Mesendoderm (in vitro differentiated cells): ENCODE data around the gene PARD3B.
A peak's percentile ranks its signal among the peaks of the same experiment; 100 is the strongest.

Experiments
- DNase-seq: peaks from one replicate; pipeline ENCODE4 v3.0.0; 2013
- H2AK5ac ChIP-seq: 2 replicates; pipeline ENCODE4 v1.6.1; 2013; ENCODE audit warnings: low read length, inconsistent platforms
- H2BK120ac ChIP-seq: 2 replicates; pipeline ENCODE4 v1.6.1; 2013; ENCODE audit warnings: low read depth, mild to moderate bottlenecking, low read length, moderate library complexity, mixed read lengths
- H2BK15ac ChIP-seq: replicated peaks from 2 replicates; pipeline ENCODE4 v1.6.1; 2013; ENCODE audit warnings: low read depth, mild to moderate bottlenecking, moderate library complexity
- H2BK5ac ChIP-seq: 2 replicates; pipeline ENCODE4 v1.6.1; 2013; ENCODE audit warnings: low read length, inconsistent platforms
- H3K18ac ChIP-seq: 2 replicates; pipeline ENCODE4 v1.6.1; 2013; ENCODE audit warnings: mild to moderate bottlenecking, low read length, mixed read lengths
- H3K23ac ChIP-seq: one replicate; pipeline ENCODE4 v1.6.1; 2013; ENCODE audit warnings: low read length
- H3K27ac ChIP-seq: 2 replicates; pipeline ENCODE4 v1.5.1; 2013; ENCODE audit warnings: low read depth, mild to moderate bottlenecking, inconsistent platforms, low read length, moderate library complexity
- H3K27me3 ChIP-seq: 2 replicates; pipeline ENCODE4 v1.6.1; 2013; ENCODE audit warnings: low read length, control low read depth, mild to moderate bottlenecking, inconsistent platforms; ENCODE audit not compliant: insufficient read depth, poor library complexity
- H3K36me3 ChIP-seq: 2 replicates; pipeline ENCODE4 v1.6.1; 2013; ENCODE audit warnings: low read length, inconsistent platforms; ENCODE audit not compliant: control insufficient read depth, insufficient read depth
- H3K4ac ChIP-seq: one replicate; pipeline ENCODE4 v1.6.1; 2013; ENCODE audit warnings: low read depth, mild to moderate bottlenecking, low read length, moderate library complexity
- H3K4me1 ChIP-seq: 2 replicates; pipeline ENCODE4 v1.6.1; 2013; ENCODE audit warnings: low read depth, low read length, inconsistent platforms; ENCODE audit not compliant: control insufficient read depth
- H3K4me2 ChIP-seq: 2 replicates; pipeline ENCODE4 v1.6.1; 2013; ENCODE audit warnings: low read length
- H3K4me3 ChIP-seq: 2 replicates; pipeline ENCODE4 v1.5.1; 2013; ENCODE audit warnings: mild to moderate bottlenecking, low read length
- H3K56ac ChIP-seq: one replicate; pipeline ENCODE4 v1.6.1; 2013; ENCODE audit warnings: low read length
- H3K79me1 ChIP-seq: 2 replicates; pipeline ENCODE4 v1.6.1; 2013; ENCODE audit warnings: low read length, inconsistent platforms
- H3K79me2 ChIP-seq: 2 replicates; pipeline ENCODE4 v1.6.1; 2013; ENCODE audit warnings: mild to moderate bottlenecking, low read length; ENCODE audit not compliant: control insufficient read depth, insufficient read depth
- H3K9ac ChIP-seq: 2 replicates; pipeline ENCODE4 v1.6.1; 2013; ENCODE audit warnings: low read length, inconsistent platforms
- H4K5ac ChIP-seq: one replicate; pipeline ENCODE4 v1.6.1; 2013; ENCODE audit warnings: low read length
- H4K8ac ChIP-seq: one replicate; pipeline ENCODE4 v1.6.1; 2013; ENCODE audit warnings: low read depth, mild to moderate bottlenecking, control low read depth, low read length, moderate library complexity
- WGBS: extraction: QIAGEN DNeasy Blood & Tissue Kit; methylation state at CpG from one replicate; pipeline ENCODE4 v1.1.7; 2013; ENCODE audit warnings: low lambda C conversion rate, missing lambda C conversion rate; ENCODE audit not compliant: insufficient coverage; ENCODE audit errors: extremely low coverage; 5-methylcytosine and 5-hydroxymethylcytosine counted together

PARD3B gene

GRCh38 chr2:204625135-204625534 is 79.9 kb downstream of the PARD3B start:
- DNase-seq: peak; percentile 13
- no peaks in the 10 kb centered on the region for H3K4me1 ChIP-seq
- H3K36me3 ChIP-seq: no peaks in the 10 kb centered on the region
- H2AK5ac ChIP-seq: no peak overlapping the region
- H3K27ac ChIP-seq: no peak overlapping the region
- H3K79me2 ChIP-seq: no peaks in the 10 kb centered on the region
- H3K9ac ChIP-seq: no peak overlapping the region
- no peak overlapping the region for H3K18ac ChIP-seq
- no peak overlapping the region for H3K4me3 ChIP-seq
- H2BK15ac ChIP-seq: no peak overlapping the region
- H3K27me3 ChIP-seq: no peaks in the 10 kb centered on the region
- H3K79me1 ChIP-seq: no peaks in the 10 kb centered on the region
- no peak overlapping the region for H3K56ac ChIP-seq
- H3K4ac ChIP-seq: no peak overlapping the region
- H3K4me2 ChIP-seq: no peak overlapping the region
- WGBS: no CpG with 5 or more reads among the region's 2 CpGs
- no peak overlapping the region for H2BK5ac ChIP-seq
- H4K8ac ChIP-seq: no peak overlapping the region
- no peak overlapping the region for H3K23ac ChIP-seq
- no peak overlapping the region for H4K5ac ChIP-seq
- H2BK120ac ChIP-seq: no peak overlapping the region

- Histone ChIP-seq H2AK5ac (no peak overlapping the region), H3K23ac (no peak overlapping the region), H3K4me1 (no peaks in the 10 kb centered on the region), H3K4me3 (no peak overlapping the region), H2BK120ac (no peak overlapping the region), H2BK5ac (no peak overlapping the region), H4K5ac (no peak overlapping the region), H3K79me1 (no peaks in the 10 kb centered on the region), H3K27ac (no peak overlapping the region), H3K79me2 (no peaks in the 10 kb centered on the region), H3K9ac (no peak overlapping the region), H3K18ac (no peak overlapping the region), H3K56ac (no peak overlapping the region), H2BK15ac (no peak overlapping the region), H4K8ac (no peak overlapping the region), H3K4ac (no peak overlapping the region), H3K36me3 (no peaks in the 10 kb centered on the region), H3K27me3 (no peaks in the 10 kb centered on the region), H3K4me2 (no peak overlapping the region)
- WGBS: no CpG with 5 or more reads among the region's 7 CpGs
- no peak for DNase-seq
Observed at GRCh38 chr2:204628926-204629712, 83.8 kb downstream of the PARD3B start.

GRCh38 chr2:204632410-204632809 is 87.1 kb downstream of the PARD3B start:
- H2BK5ac ChIP-seq: no peak overlapping the region
- no peak for DNase-seq
- H3K4me1 ChIP-seq: no peaks in the 10 kb centered on the region
- no peak overlapping the region for H3K18ac ChIP-seq
- no CpG with 5 or more reads among the region's 3 CpGs for WGBS
- H3K4ac ChIP-seq: no peak overlapping the region
- no peak overlapping the region for H4K5ac ChIP-seq
- no peak overlapping the region for H3K23ac ChIP-seq
- no peak overlapping the region for H3K27ac ChIP-seq
- no peak overlapping the region for H3K4me3 ChIP-seq
- no peak overlapping the region for H3K4me2 ChIP-seq
- no peak overlapping the region for H2BK15ac ChIP-seq
- no peak overlapping the region for H4K8ac ChIP-seq
- no peak overlapping the region for H3K9ac ChIP-seq
- H3K56ac ChIP-seq: no peak overlapping the region
- no peaks in the 10 kb centered on the region for H3K79me2 ChIP-seq
- no peaks in the 10 kb centered on the region for H3K27me3 ChIP-seq
- H2AK5ac ChIP-seq: no peak overlapping the region
- H3K36me3 ChIP-seq: no peaks in the 10 kb centered on the region
- H2BK120ac ChIP-seq: no peak overlapping the region
- no peaks in the 10 kb centered on the region for H3K79me1 ChIP-seq

GRCh38 chr2:204634564-204634963 is 89.3 kb downstream of the PARD3B start:
- WGBS: no CpG with 5 or more reads among the region's 3 CpGs
- no peaks in the 10 kb centered on the region for H3K27me3 ChIP-seq
- H3K4ac ChIP-seq: no peak overlapping the region
- no peak overlapping the region for H4K8ac ChIP-seq
- H3K4me2 ChIP-seq: no peak overlapping the region
- no peak overlapping the region for H2BK5ac ChIP-seq
- no peaks in the 10 kb centered on the region for H3K36me3 ChIP-seq
- no peak overlapping the region for H3K4me3 ChIP-seq
- H2BK120ac ChIP-seq: no peak overlapping the region
- H3K27ac ChIP-seq: no peak overlapping the region
- no peak overlapping the region for H2BK15ac ChIP-seq
- no peak for DNase-seq
- H3K9ac ChIP-seq: no peak overlapping the region
- no peaks in the 10 kb centered on the region for H3K79me2 ChIP-seq
- no peak overlapping the region for H3K23ac ChIP-seq
- H3K4me1 ChIP-seq: no peaks in the 10 kb centered on the region
- H3K56ac ChIP-seq: no peak overlapping the region
- no peak overlapping the region for H3K18ac ChIP-seq
- no peak overlapping the region for H4K5ac ChIP-seq
- no peak overlapping the region for H2AK5ac ChIP-seq
- no peaks in the 10 kb centered on the region for H3K79me1 ChIP-seq

- no peak overlapping the region for H3K27ac ChIP-seq
- H2BK120ac ChIP-seq: no peak overlapping the region
- H4K8ac ChIP-seq: no peak overlapping the region
- no peak overlapping the region for H4K5ac ChIP-seq
- no peak overlapping the region for H3K56ac ChIP-seq
- H3K27me3 ChIP-seq: no peaks in the 10 kb centered on the region
- H3K9ac ChIP-seq: no peak overlapping the region
- no peak overlapping the region for H3K18ac ChIP-seq
- H2BK5ac ChIP-seq: no peak overlapping the region
- H3K4me3 ChIP-seq: no peak overlapping the region
- no peak overlapping the region for H3K4me2 ChIP-seq
- no peaks in the 10 kb centered on the region for H3K79me2 ChIP-seq
- no peak overlapping the region for H2AK5ac ChIP-seq
- H3K4ac ChIP-seq: no peak overlapping the region
- H2BK15ac ChIP-seq: no peak overlapping the region
- DNase-seq: no peak
- H3K79me1 ChIP-seq: no peaks in the 10 kb centered on the region
- H3K23ac ChIP-seq: no peak overlapping the region
- no peaks in the 10 kb centered on the region for H3K4me1 ChIP-seq
- no peaks in the 10 kb centered on the region for H3K36me3 ChIP-seq
- WGBS: no CpG with 5 or more reads among the region's 3 CpGs
Observed at GRCh38 chr2:204635478-204635877, 90.2 kb downstream of the PARD3B start.
